NCI-H1092 (cell line): ENCODE measurements around the gene TMEM43.

Experiments
- DNase-seq: peaks from one replicate; lab custom pipeline; 2025; lab: John Stamatoyannopoulos, UW

Gene TMEM43

DNA sequence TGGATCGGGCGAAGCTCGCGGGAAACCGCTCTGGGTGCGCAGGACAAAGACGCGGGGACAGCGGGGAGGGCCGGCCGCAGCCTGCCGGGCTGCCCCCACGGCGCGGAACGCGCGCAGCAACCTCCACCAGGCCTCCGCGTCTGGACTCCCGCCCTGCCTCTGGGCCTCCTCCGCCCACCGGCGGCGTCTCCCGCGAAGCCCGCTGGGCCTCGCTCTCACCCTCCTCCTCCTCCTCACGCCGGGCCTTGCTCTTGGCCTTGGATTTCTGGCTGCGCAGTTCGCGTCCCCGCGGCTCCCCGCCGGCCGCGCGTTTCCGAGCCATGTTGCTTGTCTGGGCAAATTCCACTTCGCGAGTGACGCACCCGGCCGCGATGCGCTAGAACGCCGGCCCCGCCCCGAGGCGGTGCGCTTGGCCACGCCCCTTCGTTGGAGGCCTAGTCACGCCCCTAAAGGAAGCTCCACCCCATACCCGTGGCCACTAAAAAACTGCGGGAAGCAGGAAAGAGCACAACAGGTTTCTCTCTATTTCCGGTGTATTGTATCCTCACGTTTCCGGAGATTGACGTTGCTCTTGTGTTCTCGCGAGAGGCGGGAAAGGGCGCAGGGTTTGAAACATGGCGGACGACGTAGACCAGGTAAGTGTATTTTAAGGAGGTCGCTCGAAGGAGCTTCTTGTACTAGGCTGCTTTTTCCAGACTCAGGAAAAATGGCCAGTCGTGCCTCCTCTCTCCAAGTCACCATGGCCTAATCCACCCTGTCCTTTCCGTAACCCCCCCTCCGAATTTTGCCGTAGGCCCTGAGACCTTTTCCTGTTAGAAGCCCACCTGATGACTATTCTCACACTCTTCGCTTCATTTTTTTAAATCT is 53.6 kb downstream of the TMEM43 start, which contains the start of the genes LSM3 and XPC:
TSS of gene LSM3 (plus strand) at position 571 of the 867 bp plus-strand sequence. CDS start at position 615, 44 bp downstream.
TSS of gene XPC (minus strand) at position 355 of the 867 bp plus-strand sequence. CDS start at position 322, 33 bp downstream.
- DNase-seq, result peak; percentile 99

GRCh38 chr3:14179114-14179465 is 54.2 kb downstream of the TMEM43 start:
- no peak for DNase-seq

DNA sequence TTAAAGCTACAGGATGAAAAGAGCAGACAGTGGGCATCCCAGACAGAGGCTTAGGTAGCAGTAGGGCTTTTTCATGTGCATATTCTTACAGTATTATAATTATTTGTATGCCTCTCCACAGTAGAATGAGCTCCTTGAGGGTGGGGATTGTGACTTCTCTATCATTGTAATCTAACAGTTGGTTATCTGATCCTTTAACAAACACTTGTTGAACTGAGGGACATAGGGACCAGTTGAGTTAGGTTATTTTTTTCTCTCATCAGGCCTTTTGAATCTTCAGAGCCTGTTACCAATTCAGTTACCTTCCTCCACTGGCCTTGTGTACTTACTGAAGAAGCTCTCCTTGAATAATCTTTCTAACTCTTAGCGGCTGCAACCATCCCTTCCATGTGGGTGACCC is 54.9 kb downstream of the TMEM43 start:
- no peak for DNase-seq

DNA sequence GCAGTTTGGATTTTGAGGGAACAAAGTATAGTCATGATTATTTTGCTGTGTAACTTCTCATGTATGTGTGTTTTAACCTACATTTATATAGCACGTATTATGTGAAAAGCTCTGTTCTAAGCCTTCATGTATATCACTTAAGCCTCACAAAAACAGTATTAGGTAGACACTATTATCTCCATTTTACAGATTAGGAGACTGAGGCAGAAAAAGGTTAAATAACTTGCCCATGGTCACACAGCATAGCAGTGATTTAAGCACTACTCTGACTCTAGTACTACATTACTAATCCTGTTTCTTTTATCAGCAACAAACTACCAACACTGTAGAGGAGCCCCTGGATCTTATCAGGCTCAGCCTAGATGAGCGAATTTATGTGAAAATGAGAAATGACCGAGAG is 56.4 kb downstream of the TMEM43 start:
- DNase-seq, result no peak

GRCh38 chr3:14183015-14183577 is 58.2 kb downstream of the TMEM43 start:
- no peak for DNase-seq

DNA sequence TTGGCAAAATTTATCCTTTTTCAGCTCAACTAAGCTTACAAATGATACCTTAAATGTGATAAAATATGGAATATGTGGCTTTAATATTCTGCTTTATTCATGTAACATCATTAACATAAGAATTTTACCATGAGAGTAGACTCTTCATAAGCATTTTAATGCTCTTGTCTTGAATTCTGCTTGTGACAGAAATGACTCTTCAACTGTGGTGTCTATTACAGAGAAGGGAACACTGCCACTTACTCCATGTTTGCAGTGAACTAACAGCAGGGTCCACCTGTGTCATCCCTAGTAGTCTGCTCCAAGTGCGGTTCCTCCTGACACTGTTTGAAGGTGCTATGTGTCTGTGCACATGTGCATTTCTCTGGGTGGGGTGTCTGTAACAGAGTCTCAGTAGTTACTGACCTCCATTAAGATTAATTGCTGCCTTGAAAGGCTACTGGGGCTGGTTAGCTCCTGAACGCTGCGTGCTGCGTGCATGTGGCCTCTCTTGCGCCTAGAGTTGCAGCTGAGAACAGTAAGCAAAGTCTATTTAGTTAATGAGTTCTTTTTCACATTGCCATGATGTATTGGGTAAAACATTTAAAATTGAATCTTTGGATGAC is 62.1 kb downstream of the TMEM43 start:
- DNase-seq, result no peak

- no peak for DNase-seq
Observed at GRCh38 chr3:14188041-14188754, 63.3 kb downstream of the TMEM43 start.
